Mucosa of descending colon (tissue), 3 donors: Measurements from ENCODE around the gene ZNF292. TPM values are rescaled to one million over a fixed set of nuclear protein-coding genes. Genes with fewer than 3 reads are reported as not detected.

ENCODE experiments used
- ATAC-seq: fragments of 200-7000 bp; cut with Tn5 transposase; one replicate; pipeline ENCODE4 v1.9.1; 2020; ENCODE audit warnings: mild to moderate bottlenecking, moderate library complexity
- DNase-seq, 3 donors: peaks; one replicate each; pipeline ENCODE4 v3.0.0-alpha.2; 2020
- H3K36me3 ChIP-seq: fragments of 200-600 bp; one replicate; pipeline ENCODE4 v1.8.0; 2021; ENCODE audit warnings: low read depth, mild to moderate bottlenecking
- H3K4me1 ChIP-seq: fragments of 200-600 bp; one replicate; pipeline ENCODE4 v1.8.0; 2021; ENCODE audit warnings: low read depth, mild to moderate bottlenecking
- H3K4me3 ChIP-seq: fragments of 200-600 bp; one replicate; pipeline ENCODE4 v1.8.0; 2021; ENCODE audit warnings: mild to moderate bottlenecking
- H3K9me3 ChIP-seq: fragments of 200-600 bp; one replicate; pipeline ENCODE4 v1.8.0; 2021; ENCODE audit warnings: mild to moderate bottlenecking
- intact Hi-C, 2 donors: fragments of 100-400 bp; cut with DNase I in 1 of 2; cut with micrococcal nuclease in 1 of 2; formaldehyde crosslinking; loops; one replicate each; pipeline versions ENCODE4 v1.11.0 to v1.11.1; 2022; cut with DNase I, micrococcal nuclease
- total RNA-seq, 3 donors: library from RNA; stranded (reverse); fragmentation: NEBNext Ultra II Directional in 2 of 3; extraction: Animal tissue kit (Norgen Biotek cat#: 25700) in 2 of 3; gene quantifications; one replicate each; pipeline versions ENCODE4 v1.2.1 to v1.2.4, GENCODE V29; 2021 to 2023
- TF ChIP-seq, protein P1 (sequence below): fragments of 200-600 bp; IDR thresholded peaks from one replicate; pipeline ENCODE4 v1.8.0; 2022; ENCODE audit warnings: antibody characterized with exemption, mild to moderate bottlenecking
- donor health status: DM: no; HTN: no; CAD: no; lungs with moderate emphysema.
- donor health status: DM: no; HTN: no; CAD: no.
- donor health status: DM: no; HTN: yes; CAD: no.

ZNF292 gene
- total RNA-seq, 3 donors from 2014 or later = 40.9 to 83.2 (median 44.4) TPM

DNA sequence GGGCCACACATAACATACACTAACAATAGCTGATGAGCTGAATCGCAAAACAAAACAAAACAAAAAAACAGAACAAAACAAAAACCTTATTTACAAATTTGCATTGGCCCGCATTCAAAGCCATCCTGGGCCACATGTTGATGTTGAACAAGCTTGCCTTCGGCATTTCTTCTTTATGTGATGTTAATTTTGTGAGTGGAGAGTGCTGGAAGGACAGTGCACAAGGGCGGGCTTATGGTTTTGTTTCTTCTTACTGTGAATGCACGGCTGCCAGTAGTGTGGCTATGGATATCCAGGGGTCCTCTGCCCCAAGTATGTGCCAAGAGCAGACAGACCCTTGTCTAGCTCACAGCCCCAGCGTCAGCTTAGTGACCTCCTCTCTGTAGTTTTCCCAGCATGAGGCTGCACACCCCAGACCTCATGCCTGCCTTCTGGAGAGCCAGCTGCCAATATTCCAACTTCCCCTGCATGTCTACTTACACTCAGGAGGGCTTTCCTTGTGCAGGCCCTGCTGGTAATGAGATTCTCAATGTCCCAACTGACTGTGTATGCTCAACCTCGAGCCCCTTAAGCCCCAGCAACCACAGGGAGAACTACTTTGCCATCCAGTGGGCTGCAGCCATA lies 24.9 kb downstream of the ZNF292 start:
- DNase-seq (no peak), ATAC-seq (no peak)
- Histone ChIP-seq H3K4me1 (no peaks in the 10 kb centered on the region), H3K9me3 (no peaks in the 10 kb centered on the region), H3K4me3 (no peak overlapping the region), H3K36me3 (no peaks in the 10 kb centered on the region)
- intact Hi-C loops = no loop called here
- TF ChIP-seq, protein P1, sequence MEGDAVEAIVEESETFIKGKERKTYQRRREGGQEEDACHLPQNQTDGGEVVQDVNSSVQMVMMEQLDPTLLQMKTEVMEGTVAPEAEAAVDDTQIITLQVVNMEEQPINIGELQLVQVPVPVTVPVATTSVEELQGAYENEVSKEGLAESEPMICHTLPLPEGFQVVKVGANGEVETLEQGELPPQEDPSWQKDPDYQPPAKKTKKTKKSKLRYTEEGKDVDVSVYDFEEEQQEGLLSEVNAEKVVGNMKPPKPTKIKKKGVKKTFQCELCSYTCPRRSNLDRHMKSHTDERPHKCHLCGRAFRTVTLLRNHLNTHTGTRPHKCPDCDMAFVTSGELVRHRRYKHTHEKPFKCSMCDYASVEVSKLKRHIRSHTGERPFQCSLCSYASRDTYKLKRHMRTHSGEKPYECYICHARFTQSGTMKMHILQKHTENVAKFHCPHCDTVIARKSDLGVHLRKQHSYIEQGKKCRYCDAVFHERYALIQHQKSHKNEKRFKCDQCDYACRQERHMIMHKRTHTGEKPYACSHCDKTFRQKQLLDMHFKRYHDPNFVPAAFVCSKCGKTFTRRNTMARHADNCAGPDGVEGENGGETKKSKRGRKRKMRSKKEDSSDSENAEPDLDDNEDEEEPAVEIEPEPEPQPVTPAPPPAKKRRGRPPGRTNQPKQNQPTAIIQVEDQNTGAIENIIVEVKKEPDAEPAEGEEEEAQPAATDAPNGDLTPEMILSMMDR = no peak

DNA sequence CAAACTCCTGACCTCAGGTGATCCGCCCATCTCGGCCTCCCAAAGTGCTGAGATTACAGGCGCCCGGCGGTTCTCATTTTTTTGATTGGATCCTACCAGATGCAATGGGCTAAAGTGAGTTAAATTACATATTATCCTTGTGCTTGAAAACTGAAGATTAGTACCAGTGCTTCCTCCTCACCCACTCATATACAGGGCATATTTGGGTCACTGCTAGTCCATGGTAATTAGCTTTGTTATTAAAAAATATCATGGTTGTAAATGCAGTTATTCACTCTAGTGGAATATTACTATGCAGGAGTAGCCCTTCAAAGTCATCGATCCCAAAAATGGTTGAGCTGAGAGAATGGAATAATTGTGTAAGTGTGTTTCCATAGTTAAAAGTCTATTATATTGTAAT lies 26.5 kb downstream of the ZNF292 start:
- Histone ChIP-seq H3K4me1 (no peaks in the 10 kb centered on the region), H3K4me3 (no peak overlapping the region), H3K9me3 (no peaks in the 10 kb centered on the region), H3K36me3 (no peaks in the 10 kb centered on the region)
- intact Hi-C loops = no loop called here
- DNase-seq = no peak
- ATAC-seq = no peak
- TF ChIP-seq, protein P1 = no peak

DNA sequence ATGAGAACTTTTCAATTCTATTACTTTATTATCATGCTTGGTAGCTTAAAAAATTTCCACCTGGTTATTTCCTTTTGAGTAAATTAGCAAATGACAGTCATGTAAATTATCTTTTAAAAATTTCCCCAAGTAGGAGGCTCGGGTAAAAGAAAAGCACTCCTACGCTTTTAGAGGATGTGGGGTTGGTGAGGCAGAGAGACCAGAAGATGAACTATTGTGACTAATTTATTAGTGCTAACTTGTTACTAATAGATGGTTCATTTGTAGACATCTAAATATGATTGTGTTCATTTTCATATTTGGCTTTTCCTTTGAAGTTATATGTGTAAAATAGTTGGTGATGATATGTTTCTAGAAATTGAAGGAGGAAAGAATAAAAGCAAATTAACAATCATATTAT lies 27.0 kb downstream of the ZNF292 start:
- Histone ChIP-seq H3K4me3 (no peak overlapping the region), H3K36me3 (no peaks in the 10 kb centered on the region), H3K9me3 (no peaks in the 10 kb centered on the region), H3K4me1 (no peaks in the 10 kb centered on the region)
- intact Hi-C loops = no loop called here
- ATAC-seq (no peak), DNase-seq (no peak)
- TF ChIP-seq, protein P1 = no peak

DNA sequence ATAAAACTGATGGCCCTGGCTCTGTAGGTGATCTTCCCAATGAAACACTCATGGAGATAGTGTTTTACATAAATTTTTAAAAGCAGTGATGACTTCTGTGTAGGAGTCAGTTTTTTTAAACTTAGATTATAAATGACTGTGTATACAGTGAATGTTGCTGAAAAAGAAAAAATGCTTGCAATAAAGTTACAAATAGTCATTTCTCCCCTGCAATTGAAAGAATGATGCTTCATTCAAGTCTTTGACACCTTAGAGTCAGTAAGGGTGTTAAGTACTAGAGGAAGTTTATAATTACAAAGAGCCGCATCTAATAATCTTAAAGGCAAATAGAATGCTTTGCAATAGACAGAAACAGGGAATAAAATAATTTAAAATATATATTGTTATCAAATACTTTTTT lies 27.6 kb downstream of the ZNF292 start:
- TF ChIP-seq, protein P1 = no peak
- DNase-seq (no peak), ATAC-seq (no peak)
- Histone ChIP-seq H3K4me3 (no peak overlapping the region), H3K9me3 (no peaks in the 10 kb centered on the region), H3K4me1 (no peaks in the 10 kb centered on the region), H3K36me3 (no peaks in the 10 kb centered on the region)
- intact Hi-C loops = no loop called here

DNA sequence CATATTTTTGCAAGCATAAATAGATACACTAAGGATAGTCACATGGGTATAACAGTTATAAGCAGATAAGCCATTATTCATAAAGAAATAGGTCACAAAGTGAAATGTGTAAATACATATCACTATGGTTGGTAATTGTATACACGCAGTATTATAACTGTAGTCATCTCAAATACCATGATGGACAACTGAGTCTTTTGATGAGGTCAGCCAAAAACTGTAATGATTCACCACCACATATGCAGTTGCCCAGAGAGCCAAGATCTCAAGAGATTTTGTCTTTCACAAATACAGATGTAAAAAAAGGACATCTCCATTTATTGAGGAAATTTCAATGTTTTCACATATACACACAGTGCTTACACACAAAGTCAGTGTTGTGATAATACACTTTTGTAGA lies 28.3 kb downstream of the ZNF292 start:
- no peak for ATAC-seq
- H3K9me3 ChIP-seq = no peaks in the 10 kb centered on the region
- no peaks in the 10 kb centered on the region for H3K4me1 ChIP-seq
- H3K36me3 ChIP-seq = no peaks in the 10 kb centered on the region
- intact Hi-C loops = no loop called here
- no peak for DNase-seq
- no peak overlapping the region for H3K4me3 ChIP-seq
- TF ChIP-seq, protein P1 = no peak

DNA sequence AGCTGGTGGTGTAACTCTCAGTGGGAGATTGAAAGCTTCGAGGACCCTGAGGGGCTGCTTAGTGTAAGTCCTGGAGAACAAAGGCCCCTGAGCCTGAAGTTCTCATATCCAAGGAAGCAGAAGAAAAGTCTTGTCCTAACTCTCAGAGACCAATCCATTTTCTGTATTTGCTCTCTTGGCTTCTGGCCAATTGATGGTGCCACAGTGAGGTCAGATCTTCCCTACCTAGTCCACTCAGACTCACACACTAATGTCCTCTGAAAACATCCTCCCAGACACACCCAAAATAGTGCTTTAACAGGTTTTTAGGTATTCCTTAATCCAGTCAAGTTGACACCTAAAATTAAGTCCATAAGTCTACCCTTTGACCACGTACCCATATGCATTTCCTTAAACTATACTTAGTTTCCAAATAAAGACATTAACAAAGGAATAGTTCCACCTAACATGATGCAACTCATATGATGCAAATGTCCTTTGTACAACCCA lies 29.4 kb downstream of the ZNF292 start:
- DNase-seq (no peak), ATAC-seq (no peak)
- intact Hi-C loops = no loop called here
- no peak overlapping the region for H3K4me3 ChIP-seq
- H3K36me3 ChIP-seq = no peaks in the 10 kb centered on the region
- TF ChIP-seq, protein P1 = no peak
- H3K9me3 ChIP-seq = no peaks in the 10 kb centered on the region
- no peaks in the 10 kb centered on the region for H3K4me1 ChIP-seq
